Neural crest cell (in vitro differentiated cells): ENCODE measurements around the gene SSNA1. TPM values are rescaled to one million over a fixed set of nuclear protein-coding genes. Genes with fewer than 3 reads are reported as not detected.

Experiments
- DNase-seq: peaks from one replicate; pipeline ENCODE4 v3.0.0; 2021; ENCODE audit warnings: low read depth, mixed read lengths, low spot score
- H3K27ac Mint-ChIP-seq: one replicate; pipeline ENCODE4 v1.8.0; 2021; ENCODE audit warnings: mild to moderate bottlenecking, mixed read lengths; ENCODE audit not compliant: unreplicated experiment
- H3K27me3 Mint-ChIP-seq: 2 replicates; pipeline ENCODE4 v1.8.0; 2021; ENCODE audit warnings: low read depth, mild to moderate bottlenecking, mixed read lengths
- H3K36me3 Mint-ChIP-seq: 2 replicates; pipeline ENCODE4 v1.8.0; 2021; ENCODE audit warnings: low read depth, mild to moderate bottlenecking, mixed read lengths
- H3K4me1 Mint-ChIP-seq: 2 replicates; pipeline ENCODE4 v1.8.0; 2021; ENCODE audit warnings: mixed read lengths
- H3K4me3 Mint-ChIP-seq: one replicate; pipeline ENCODE4 v1.8.0; 2021; ENCODE audit warnings: mild to moderate bottlenecking, mixed read lengths
- H3K9me3 Mint-ChIP-seq: 2 replicates; pipeline ENCODE4 v1.8.0; 2021; ENCODE audit warnings: mixed read lengths
- total RNA-seq: library from RNA; stranded (reverse); gene quantifications from 2 replicates; pipeline ENCODE4 v1.2.1, GENCODE V29; 2021
- TF ChIP-seq, protein P1 (sequence below): fragments of 200-600 bp; sonication (generic); conservative IDR thresholded peaks from 2 replicates; pipeline ENCODE4 v1.5.0; 2021; ENCODE audit warnings: antibody characterized with exemption, mild to moderate bottlenecking

The SSNA1 gene
- total RNA-seq, 1 donor from 2014 or later, result 66.4 TPM

DNA sequence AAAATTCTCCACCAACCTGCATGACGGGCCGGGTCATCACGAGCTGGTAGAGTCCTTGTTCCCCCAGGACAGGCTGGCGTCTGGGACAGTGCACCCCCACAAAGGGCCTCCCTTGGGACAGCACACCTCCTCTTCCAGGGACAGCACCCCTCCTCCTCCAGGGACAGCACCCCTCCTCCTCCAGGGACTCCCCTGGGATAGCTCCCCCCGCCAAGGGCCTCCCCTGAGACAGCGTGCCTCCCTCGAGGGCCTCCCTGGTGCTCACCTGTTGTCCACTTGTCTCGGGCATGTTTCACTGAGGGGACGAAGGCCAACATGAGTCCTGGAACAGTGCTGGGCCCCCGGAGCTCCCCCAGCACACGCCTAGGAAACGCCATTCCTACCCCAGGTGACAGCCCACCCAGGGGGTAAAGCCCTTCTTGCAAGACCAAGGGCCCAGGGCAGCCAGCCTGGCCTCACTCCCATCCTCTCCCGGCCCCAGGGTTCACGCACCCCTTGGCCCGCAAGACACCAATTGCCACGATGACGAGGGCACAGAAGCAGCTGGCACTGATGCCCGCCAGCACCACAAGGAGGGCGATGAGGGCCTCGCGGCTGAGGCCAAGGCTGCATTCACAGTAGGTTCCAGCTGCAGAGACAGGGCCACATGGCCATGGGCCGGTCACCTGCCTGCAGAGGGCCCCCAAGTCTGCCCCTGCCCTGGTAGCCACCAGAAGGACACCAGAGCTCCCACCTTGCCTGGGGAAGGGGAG, 17.2 kb upstream of the SSNA1 start:
- no peak for DNase-seq
- Mint-ChIP-seq H3K9me3 (no peaks in the 10 kb centered on the region), H3K4me1 (no peaks in the 10 kb centered on the region), H3K36me3 (no peaks in the 10 kb centered on the region), H3K27ac (no peak overlapping the region), H3K27me3 (peaks cover 81% of the 10 kb centered on the region), H3K4me3 (no peak overlapping the region)
- TF ChIP-seq, protein P1, sequence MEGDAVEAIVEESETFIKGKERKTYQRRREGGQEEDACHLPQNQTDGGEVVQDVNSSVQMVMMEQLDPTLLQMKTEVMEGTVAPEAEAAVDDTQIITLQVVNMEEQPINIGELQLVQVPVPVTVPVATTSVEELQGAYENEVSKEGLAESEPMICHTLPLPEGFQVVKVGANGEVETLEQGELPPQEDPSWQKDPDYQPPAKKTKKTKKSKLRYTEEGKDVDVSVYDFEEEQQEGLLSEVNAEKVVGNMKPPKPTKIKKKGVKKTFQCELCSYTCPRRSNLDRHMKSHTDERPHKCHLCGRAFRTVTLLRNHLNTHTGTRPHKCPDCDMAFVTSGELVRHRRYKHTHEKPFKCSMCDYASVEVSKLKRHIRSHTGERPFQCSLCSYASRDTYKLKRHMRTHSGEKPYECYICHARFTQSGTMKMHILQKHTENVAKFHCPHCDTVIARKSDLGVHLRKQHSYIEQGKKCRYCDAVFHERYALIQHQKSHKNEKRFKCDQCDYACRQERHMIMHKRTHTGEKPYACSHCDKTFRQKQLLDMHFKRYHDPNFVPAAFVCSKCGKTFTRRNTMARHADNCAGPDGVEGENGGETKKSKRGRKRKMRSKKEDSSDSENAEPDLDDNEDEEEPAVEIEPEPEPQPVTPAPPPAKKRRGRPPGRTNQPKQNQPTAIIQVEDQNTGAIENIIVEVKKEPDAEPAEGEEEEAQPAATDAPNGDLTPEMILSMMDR, result no peak

DNA sequence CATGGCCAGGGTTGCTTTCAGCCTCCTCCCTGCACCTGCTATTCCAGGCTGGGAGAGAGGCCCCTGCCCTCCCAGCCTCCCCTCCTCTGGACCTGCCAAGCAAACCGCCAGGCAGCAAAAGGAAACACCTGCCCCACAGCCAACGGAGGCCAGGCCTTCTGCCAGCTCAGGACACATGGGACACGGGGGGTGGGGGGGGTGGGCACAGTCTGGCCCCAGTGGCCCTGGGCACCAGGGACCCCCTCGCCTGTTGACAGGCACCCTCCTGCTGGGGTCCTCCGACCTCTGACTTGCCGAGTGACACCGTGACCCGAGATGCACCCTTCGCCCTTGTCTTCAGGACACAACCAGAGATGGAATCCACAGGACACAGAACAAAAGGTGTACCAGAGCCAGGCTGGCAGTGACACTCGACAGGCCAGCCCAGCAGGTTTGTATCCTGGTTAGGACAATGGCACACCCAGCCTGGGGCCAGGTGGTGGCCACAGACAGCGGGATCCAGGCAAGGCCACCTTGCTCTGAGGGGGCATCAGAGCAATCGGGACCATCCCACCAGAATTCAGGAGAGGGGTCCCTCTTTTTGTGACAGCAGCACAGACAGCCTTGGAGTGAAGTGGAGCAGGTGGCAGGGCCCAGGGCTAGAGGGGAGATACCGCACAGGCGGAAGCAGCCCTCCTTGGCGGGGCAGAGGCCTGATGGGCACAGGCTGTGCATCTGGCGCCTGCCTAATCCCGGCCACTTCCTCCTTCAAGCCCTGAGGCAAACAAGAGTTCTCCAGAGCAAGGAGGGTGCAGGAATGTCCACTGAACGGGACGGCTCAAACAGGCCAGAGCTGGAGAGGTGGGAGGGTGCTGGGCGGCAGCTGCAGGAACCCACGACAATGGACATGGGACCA, 15.3 kb upstream of the SSNA1 start:
- H3K9me3 Mint-ChIP-seq, result no peaks in the 10 kb centered on the region
- peaks cover 2% of the 10 kb centered on the region for H3K36me3 Mint-ChIP-seq
- no peak for DNase-seq
- H3K27me3 Mint-ChIP-seq, result peaks cover 74% of the 10 kb centered on the region
- no peak overlapping the region for H3K27ac Mint-ChIP-seq
- no peak overlapping the region for H3K4me3 Mint-ChIP-seq
- no peaks in the 10 kb centered on the region for H3K4me1 Mint-ChIP-seq
- TF ChIP-seq, protein P1, result no peak

DNA sequence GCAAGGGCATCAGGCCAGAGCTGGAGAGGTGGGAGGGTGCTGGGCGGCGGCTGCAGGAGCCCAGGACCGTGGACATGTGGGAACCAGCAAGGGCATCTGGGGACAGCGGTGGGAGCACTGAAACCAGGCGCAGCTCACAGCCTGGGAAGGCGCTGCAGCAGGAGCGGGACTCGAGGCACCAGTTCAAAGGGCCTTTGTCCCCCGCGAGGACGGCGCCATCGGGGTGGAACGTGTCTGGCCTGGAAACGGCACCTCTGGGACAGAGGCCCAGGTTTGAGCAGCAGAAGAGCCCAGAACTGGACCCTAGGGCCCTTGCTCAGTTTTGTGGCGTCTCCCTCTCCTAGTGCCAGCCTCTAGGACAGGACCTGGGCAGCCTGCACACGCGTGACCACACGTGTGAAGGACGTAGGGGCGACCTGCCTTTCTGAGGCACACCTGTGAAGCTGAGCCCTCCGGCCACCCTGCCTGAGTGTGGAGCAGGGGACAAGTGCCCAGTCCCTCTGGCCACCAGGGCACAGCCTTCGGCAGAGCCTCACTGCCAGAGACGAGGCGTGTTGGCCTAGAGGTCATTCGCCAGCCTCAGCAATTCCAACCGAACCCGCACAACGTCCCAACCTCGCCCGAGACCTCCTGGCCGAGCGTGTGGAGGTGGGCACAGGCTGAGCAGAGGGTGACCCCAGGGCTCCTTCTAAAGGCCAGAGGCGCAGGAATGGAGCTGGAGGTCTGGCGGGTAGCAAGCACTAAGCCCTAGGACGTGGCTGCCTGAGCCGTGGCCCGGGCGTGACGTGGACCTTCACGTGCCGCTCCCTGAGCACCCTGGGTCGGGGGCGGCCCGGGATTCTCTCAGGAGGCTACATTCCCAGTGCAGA, 14.4 kb upstream of the SSNA1 start:
- H3K4me1 Mint-ChIP-seq, result no peaks in the 10 kb centered on the region
- no peak for DNase-seq
- H3K27ac Mint-ChIP-seq, result no peak overlapping the region
- peaks cover 66% of the 10 kb centered on the region for H3K27me3 Mint-ChIP-seq
- TF ChIP-seq, protein P1, result no peak
- H3K9me3 Mint-ChIP-seq, result no peaks in the 10 kb centered on the region
- H3K36me3 Mint-ChIP-seq, result peaks cover 2% of the 10 kb centered on the region
- no peak overlapping the region for H3K4me3 Mint-ChIP-seq

DNA sequence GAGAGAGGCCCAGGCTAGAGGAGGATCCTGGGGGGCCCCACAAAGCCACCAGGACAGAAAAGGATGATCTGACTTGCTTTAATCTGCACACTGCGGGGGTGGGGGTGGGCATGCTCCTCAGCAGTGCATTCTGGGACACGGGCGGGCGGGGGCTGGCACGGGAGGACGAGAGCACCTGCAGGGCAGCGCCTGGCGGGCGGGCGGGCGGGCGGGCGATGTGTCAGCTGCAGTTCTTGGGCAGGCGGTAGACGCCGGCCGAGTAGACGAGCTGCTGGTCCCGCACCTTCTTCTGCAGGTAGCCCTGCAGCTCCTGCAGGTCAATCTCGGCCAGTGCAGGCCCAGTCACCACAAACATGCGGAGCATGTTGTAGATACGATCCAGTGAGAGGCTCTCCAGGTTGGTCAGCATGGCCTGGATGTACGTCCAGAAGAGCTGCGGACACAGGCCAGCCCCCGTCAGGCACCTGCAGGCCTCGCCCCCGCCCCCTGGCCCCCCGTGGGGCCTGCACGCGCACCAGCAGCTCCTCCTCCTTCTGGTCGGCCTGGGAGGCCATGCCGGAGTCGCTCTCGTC, 13.7 kb upstream of the SSNA1 start:
- Mint-ChIP-seq H3K27me3 (peaks cover 63% of the 10 kb centered on the region), H3K4me3 (no peak overlapping the region), H3K27ac (no peak overlapping the region), H3K4me1 (no peaks in the 10 kb centered on the region), H3K9me3 (no peaks in the 10 kb centered on the region), H3K36me3 (peaks cover 2% of the 10 kb centered on the region)
- TF ChIP-seq, protein P1, result no peak
- DNase-seq, result no peak
